OCI-LY1 (cell line): Measurements from ENCODE around the gene BASP1.

Source experiments
- H2AFZ ChIP-seq: fragments of 200-600 bp; sonication (generic), shearing (Covaris generic); 2 replicates; pipeline ENCODE4 v1.6.0; 2014; ENCODE audit warnings: antibody characterized with exemption, mild to moderate bottlenecking, low read length
- H3F3A ChIP-seq: fragments of 200-600 bp; sonication (generic), shearing (Covaris generic); 2 replicates; pipeline ENCODE4 v1.6.0; 2014; ENCODE audit warnings: mild to moderate bottlenecking, antibody characterized with exemption, low read length, moderate library complexity; ENCODE audit not compliant: insufficient read depth
- H3K27ac ChIP-seq: fragments of 200-600 bp; sonication (generic); 2 replicates; pipeline ENCODE4 v1.5.1; 2014; ENCODE audit warnings: low read length, mixed run types, mild to moderate bottlenecking, low read depth; ENCODE audit not compliant: poor library complexity, severe bottlenecking
- H3K27me3 ChIP-seq: fragments of 200-600 bp; sonication (generic); 2 replicates; pipeline ENCODE4 v1.6.0; 2014; ENCODE audit warnings: antibody characterized with exemption, mild to moderate bottlenecking, low read length, moderate library complexity; ENCODE audit not compliant: insufficient read depth
- H3K36me3 ChIP-seq: fragments of 200-600 bp; sonication (generic); 2 replicates; pipeline ENCODE4 v1.6.1; 2014; ENCODE audit warnings: mild to moderate bottlenecking, antibody characterized with exemption, low read length, moderate library complexity, mixed read lengths; ENCODE audit not compliant: insufficient read depth
- H3K4me1 ChIP-seq: fragments of 200-600 bp; sonication (generic); 2 replicates; pipeline ENCODE4 v1.5.1; 2014; ENCODE audit warnings: mild to moderate bottlenecking, low read length, moderate library complexity; ENCODE audit not compliant: insufficient read depth, severe bottlenecking
- H3K4me2 ChIP-seq: fragments of 200-600 bp; sonication (generic), shearing (Covaris generic); 2 replicates; pipeline ENCODE4 v1.6.1; 2014; ENCODE audit warnings: low read length
- H3K4me3 ChIP-seq: fragments of 200-600 bp; sonication (generic); 2 replicates; pipeline ENCODE4 v1.5.1; 2014; ENCODE audit warnings: low read length, low read depth, mild to moderate bottlenecking, mixed read lengths; ENCODE audit not compliant: poor library complexity, severe bottlenecking
- H3K79me2 ChIP-seq: fragments of 200-600 bp; shearing (Covaris generic); 2 replicates; pipeline ENCODE4 v1.6.1; 2016; ENCODE audit warnings: mixed run types, low read length, mixed read lengths; ENCODE audit not compliant: insufficient read depth
- H3K9ac ChIP-seq: fragments of 200-600 bp; sonication (generic), shearing (Covaris generic); 2 replicates; pipeline ENCODE4 v1.6.1; 2014; ENCODE audit warnings: mild to moderate bottlenecking, low read length, mixed read lengths
- H3K9me2 ChIP-seq: fragments of 200-600 bp; sonication (generic), shearing (Covaris generic); 2 replicates; pipeline ENCODE4 v1.6.1; 2014; ENCODE audit warnings: low read depth, mild to moderate bottlenecking, low read length, mixed read lengths
- H3K9me3 ChIP-seq: fragments of 200-600 bp; shearing (Covaris generic); 2 replicates; pipeline ENCODE4 v1.6.1; 2014; ENCODE audit warnings: low read length, mixed read lengths
- H4K20me1 ChIP-seq: fragments of 200-600 bp; sonication (generic), shearing (Covaris generic); 2 replicates; pipeline ENCODE4 v1.6.0; 2016; ENCODE audit warnings: mild to moderate bottlenecking, low read length; ENCODE audit not compliant: insufficient read depth
- CTCF ChIP-seq: fragments of 200-600 bp; sonication (generic), shearing (Covaris generic); IDR thresholded peaks from 2 replicates; pipeline ENCODE4 v1.5.1; 2017; ENCODE audit warnings: mild to moderate bottlenecking, antibody characterized with exemption, low read length, moderate library complexity, mixed read lengths
- EZH2 ChIP-seq: fragments of 200-600 bp; sonication (generic), shearing (Covaris generic); IDR thresholded peaks from 2 replicates; pipeline ENCODE4 v1.8.0; 2017; ENCODE audit warnings: borderline replicate concordance, mixed run types, mild to moderate bottlenecking, antibody characterized with exemption, low read length, moderate library complexity, mixed read lengths

BASP1 gene

GRCh38 chr5:17218353-17219005 lies 1.0 kb downstream of the BASP1 start:
- Histone ChIP-seq H3F3A (no peaks in the 10 kb centered on the region), H4K20me1 (0 out of 2 replicates have a peak, but pooled peaks cover 7% of the 10 kb centered on the region), H3K4me1 (peaks cover 81% of the 10 kb centered on the region), H3K9ac (peak overlapping the region; percentile 94), H3K79me2 (peaks cover 59% of the 10 kb centered on the region), H3K4me3 (peak overlapping the region; percentile 100), H3K4me2 (peak overlapping the region; percentile 91), H3K9me3 (no peaks in the 10 kb centered on the region), H3K27ac (peak overlapping the region; percentile 73), H3K9me2 (no peaks in the 10 kb centered on the region), H3K36me3 (peaks cover 30% of the 10 kb centered on the region), H3K27me3 (no peaks in the 10 kb centered on the region), H2AFZ (no peak overlapping the region)
- TF ChIP-seq EZH2 (no peak), CTCF (no peak)

- peaks cover 64% of the 10 kb centered on the region for H3K79me2 ChIP-seq
- 0 out of 2 replicates have a peak, but pooled peaks cover 7% of the 10 kb centered on the region for H4K20me1 ChIP-seq
- no peaks in the 10 kb centered on the region for H3K27me3 ChIP-seq
- peak overlapping the region; percentile 91 for H3K4me2 ChIP-seq
- no peaks in the 10 kb centered on the region for H3F3A ChIP-seq
- peak overlapping the region; percentile 94 for H3K9ac ChIP-seq
- TF ChIP-seq EZH2 (no peak), CTCF (no peak)
- peak overlapping the region; percentile 73 for H3K27ac ChIP-seq
- H3K36me3 ChIP-seq, result peaks cover 36% of the 10 kb centered on the region
- H3K9me3 ChIP-seq, result no peaks in the 10 kb centered on the region
- H3K9me2 ChIP-seq, result no peaks in the 10 kb centered on the region
- peaks cover 81% of the 10 kb centered on the region for H3K4me1 ChIP-seq
- peak overlapping the region; percentile 100 for H3K4me3 ChIP-seq
- no peak overlapping the region for H2AFZ ChIP-seq
Observed at GRCh38 chr5:17219006-17219422, 1.6 kb downstream of the BASP1 start.

GRCh38 chr5:17219469-17219868 lies 2.0 kb downstream of the BASP1 start:
- no peaks in the 10 kb centered on the region for H3F3A ChIP-seq
- peaks cover 69% of the 10 kb centered on the region for H3K79me2 ChIP-seq
- H3K4me2 ChIP-seq, result peak overlapping the region; percentile 91
- H3K4me3 ChIP-seq, result peak overlapping the region; percentile 100
- H3K36me3 ChIP-seq, result peaks cover 39% of the 10 kb centered on the region
- peak overlapping the region; percentile 73 for H3K27ac ChIP-seq
- TF ChIP-seq EZH2 (no peak), CTCF (no peak)
- H2AFZ ChIP-seq, result no peak overlapping the region
- 0 out of 2 replicates have a peak, but pooled peaks cover 7% of the 10 kb centered on the region for H4K20me1 ChIP-seq
- no peaks in the 10 kb centered on the region for H3K27me3 ChIP-seq
- H3K9me2 ChIP-seq, result no peaks in the 10 kb centered on the region
- H3K4me1 ChIP-seq, result peaks cover 81% of the 10 kb centered on the region
- no peaks in the 10 kb centered on the region for H3K9me3 ChIP-seq
- peak overlapping the region; percentile 94 for H3K9ac ChIP-seq
